Mesendoderm (in vitro differentiated cells): ENCODE measurements around the gene EEF1A1.
"Not testable (repeated sequence)": the region's sequence is repeated elsewhere in the genome, so short reads cannot be mapped to it uniquely, and the experiment has no call there.

Source experiments
- DNase-seq: peaks from one replicate; pipeline ENCODE4 v3.0.0; 2013
- H2AK5ac ChIP-seq: 2 replicates; pipeline ENCODE4 v1.6.1; 2013; ENCODE audit warnings: low read length, inconsistent platforms
- H2BK120ac ChIP-seq: 2 replicates; pipeline ENCODE4 v1.6.1; 2013; ENCODE audit warnings: low read depth, mild to moderate bottlenecking, low read length, moderate library complexity, mixed read lengths
- H2BK15ac ChIP-seq: replicated peaks from 2 replicates; pipeline ENCODE4 v1.6.1; 2013; ENCODE audit warnings: low read depth, mild to moderate bottlenecking, moderate library complexity
- H2BK5ac ChIP-seq: 2 replicates; pipeline ENCODE4 v1.6.1; 2013; ENCODE audit warnings: low read length, inconsistent platforms
- H3K18ac ChIP-seq: 2 replicates; pipeline ENCODE4 v1.6.1; 2013; ENCODE audit warnings: mild to moderate bottlenecking, low read length, mixed read lengths
- H3K23ac ChIP-seq: one replicate; pipeline ENCODE4 v1.6.1; 2013; ENCODE audit warnings: low read length
- H3K27ac ChIP-seq: 2 replicates; pipeline ENCODE4 v1.5.1; 2013; ENCODE audit warnings: low read depth, mild to moderate bottlenecking, inconsistent platforms, low read length, moderate library complexity
- H3K27me3 ChIP-seq: 2 replicates; pipeline ENCODE4 v1.6.1; 2013; ENCODE audit warnings: low read length, control low read depth, mild to moderate bottlenecking, inconsistent platforms; ENCODE audit not compliant: insufficient read depth, poor library complexity
- H3K36me3 ChIP-seq: 2 replicates; pipeline ENCODE4 v1.6.1; 2013; ENCODE audit warnings: low read length, inconsistent platforms; ENCODE audit not compliant: control insufficient read depth, insufficient read depth
- H3K4ac ChIP-seq: one replicate; pipeline ENCODE4 v1.6.1; 2013; ENCODE audit warnings: low read depth, mild to moderate bottlenecking, low read length, moderate library complexity
- H3K4me1 ChIP-seq: 2 replicates; pipeline ENCODE4 v1.6.1; 2013; ENCODE audit warnings: low read depth, low read length, inconsistent platforms; ENCODE audit not compliant: control insufficient read depth
- H3K4me2 ChIP-seq: 2 replicates; pipeline ENCODE4 v1.6.1; 2013; ENCODE audit warnings: low read length
- H3K4me3 ChIP-seq: 2 replicates; pipeline ENCODE4 v1.5.1; 2013; ENCODE audit warnings: mild to moderate bottlenecking, low read length
- H3K56ac ChIP-seq: one replicate; pipeline ENCODE4 v1.6.1; 2013; ENCODE audit warnings: low read length
- H3K79me1 ChIP-seq: 2 replicates; pipeline ENCODE4 v1.6.1; 2013; ENCODE audit warnings: low read length, inconsistent platforms
- H3K79me2 ChIP-seq: 2 replicates; pipeline ENCODE4 v1.6.1; 2013; ENCODE audit warnings: mild to moderate bottlenecking, low read length; ENCODE audit not compliant: control insufficient read depth, insufficient read depth
- H3K9ac ChIP-seq: 2 replicates; pipeline ENCODE4 v1.6.1; 2013; ENCODE audit warnings: low read length, inconsistent platforms
- H4K5ac ChIP-seq: one replicate; pipeline ENCODE4 v1.6.1; 2013; ENCODE audit warnings: low read length
- H4K8ac ChIP-seq: one replicate; pipeline ENCODE4 v1.6.1; 2013; ENCODE audit warnings: low read depth, mild to moderate bottlenecking, control low read depth, low read length, moderate library complexity
- WGBS: extraction: QIAGEN DNeasy Blood & Tissue Kit; methylation state at CpG from one replicate; pipeline ENCODE4 v1.1.7; 2013; ENCODE audit warnings: low lambda C conversion rate, missing lambda C conversion rate; ENCODE audit not compliant: insufficient coverage; ENCODE audit errors: extremely low coverage; 5-methylcytosine and 5-hydroxymethylcytosine counted together

Gene EEF1A1

DNA sequence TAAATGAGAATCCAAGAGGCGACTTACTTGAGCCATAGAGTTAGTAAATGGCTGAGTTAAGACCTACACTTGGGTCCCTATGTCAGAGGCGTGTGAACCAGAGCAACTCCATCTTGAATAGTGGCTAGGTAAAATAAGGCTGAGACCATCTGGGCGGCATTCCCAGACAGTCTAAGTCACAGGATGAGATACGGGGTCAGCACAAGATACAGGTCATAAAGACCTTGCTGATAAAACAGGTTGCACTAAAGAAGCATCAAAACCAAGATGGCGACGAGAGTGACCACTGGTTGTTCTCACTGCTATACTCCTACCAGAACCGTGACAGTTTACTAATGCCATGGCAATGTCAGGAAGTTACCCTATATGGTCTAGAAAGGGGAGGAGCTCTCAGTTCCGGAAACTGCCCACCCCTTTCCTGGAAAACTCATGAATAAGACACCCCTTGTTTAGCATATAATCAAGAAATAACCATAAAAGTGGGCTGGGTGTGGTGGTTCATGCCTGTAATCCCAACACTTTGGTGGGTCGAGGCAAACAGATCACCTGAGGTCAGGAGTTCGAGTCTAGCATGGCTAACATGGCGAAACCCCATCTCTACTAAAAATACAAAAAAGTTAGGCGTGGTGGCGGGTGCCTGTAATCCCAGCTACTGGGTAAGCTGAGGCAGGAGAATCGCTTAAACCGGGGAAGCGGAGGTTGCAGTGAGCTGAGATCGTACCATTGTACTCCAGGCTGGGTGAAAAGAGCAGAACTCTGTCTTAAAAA, 43.9 kb upstream of the EEF1A1 start:
- H4K8ac ChIP-seq = no peak overlapping the region
- no CpG with 5 or more reads among the region's 17 CpGs for WGBS
- H3K27me3 ChIP-seq = no peaks in the 10 kb centered on the region
- H2BK120ac ChIP-seq = no peak overlapping the region
- no peaks in the 10 kb centered on the region for H3K36me3 ChIP-seq
- no peak overlapping the region for H3K27ac ChIP-seq
- H3K4me1 ChIP-seq = no peaks in the 10 kb centered on the region
- H3K23ac ChIP-seq = no peak overlapping the region
- H3K4me3 ChIP-seq = no peak overlapping the region
- no peak overlapping the region for H3K56ac ChIP-seq
- no peaks in the 10 kb centered on the region for H3K79me1 ChIP-seq
- H3K9ac ChIP-seq = no peak overlapping the region
- H3K4ac ChIP-seq = no peak overlapping the region
- no peak for DNase-seq
- H3K79me2 ChIP-seq = no peaks in the 10 kb centered on the region
- no peak overlapping the region for H2BK15ac ChIP-seq
- no peak overlapping the region for H2AK5ac ChIP-seq
- H4K5ac ChIP-seq = no peak overlapping the region
- no peak overlapping the region for H3K4me2 ChIP-seq
- H3K18ac ChIP-seq = peak overlapping the region; percentile 4
- no peak overlapping the region for H2BK5ac ChIP-seq

DNA sequence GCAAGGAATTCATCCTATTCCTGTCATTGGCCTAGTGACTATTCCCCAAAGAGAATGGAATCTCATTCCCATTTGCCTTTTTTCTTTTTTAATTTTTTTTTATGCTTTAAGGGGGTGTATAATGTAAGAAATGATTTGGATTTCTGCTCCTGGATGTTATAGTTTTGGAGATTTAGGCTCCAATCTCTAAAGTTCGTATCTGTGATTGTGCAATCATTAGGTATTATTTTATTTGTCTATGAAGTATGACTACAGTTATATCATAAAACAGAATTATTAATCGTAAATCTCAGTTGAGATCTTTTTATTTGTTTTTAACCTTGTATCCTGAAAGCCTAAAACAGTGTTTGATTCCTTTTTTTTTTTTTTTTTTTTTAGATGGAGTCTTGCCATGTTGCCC, 41.7 kb upstream of the EEF1A1 start:
- no peak overlapping the region for H3K9ac ChIP-seq
- H2BK15ac ChIP-seq = no peak overlapping the region
- H3K27me3 ChIP-seq = no peaks in the 10 kb centered on the region
- H3K23ac ChIP-seq = no peak overlapping the region
- no peak overlapping the region for H3K4me2 ChIP-seq
- H3K56ac ChIP-seq = no peak overlapping the region
- no peak overlapping the region for H3K27ac ChIP-seq
- H2BK120ac ChIP-seq = no peak overlapping the region
- H3K79me1 ChIP-seq = no peaks in the 10 kb centered on the region
- H2BK5ac ChIP-seq = no peak overlapping the region
- no peaks in the 10 kb centered on the region for H3K36me3 ChIP-seq
- no peak overlapping the region for H4K5ac ChIP-seq
- no peak overlapping the region for H3K4me3 ChIP-seq
- H3K18ac ChIP-seq = no peak overlapping the region
- no peak overlapping the region for H4K8ac ChIP-seq
- no peak overlapping the region for H2AK5ac ChIP-seq
- no CpG with 5 or more reads among the region's 2 CpGs for WGBS
- DNase-seq = no peak
- H3K4ac ChIP-seq = no peak overlapping the region
- H3K79me2 ChIP-seq = no peaks in the 10 kb centered on the region
- H3K4me1 ChIP-seq = peaks cover 3% of the 10 kb centered on the region

DNA sequence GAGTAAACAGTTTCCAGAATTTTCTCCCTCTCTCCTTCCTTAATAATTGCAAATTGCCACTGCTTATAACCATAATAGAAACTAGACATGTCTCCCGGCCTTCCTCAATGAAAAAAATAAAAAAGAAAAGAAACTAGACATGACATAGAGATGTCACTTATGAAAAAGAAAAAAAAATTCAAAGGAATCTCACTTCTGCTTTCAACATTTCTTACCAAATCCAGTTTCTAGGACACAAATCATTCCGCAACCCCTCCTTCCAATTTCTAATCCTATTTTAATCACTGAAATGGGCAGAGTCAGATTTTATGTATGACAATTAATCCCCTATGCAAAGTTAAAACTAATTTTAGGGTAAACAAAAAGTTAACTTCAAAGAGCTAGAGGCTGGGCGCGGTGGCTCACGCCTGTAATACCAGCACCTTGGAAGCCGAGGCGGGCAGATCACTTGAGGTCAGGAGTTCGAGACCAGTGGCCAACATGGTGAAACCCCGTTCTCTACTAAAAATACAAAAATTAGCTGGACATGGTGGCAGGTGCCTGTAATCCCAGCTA, 40.1 kb upstream of the EEF1A1 start:
- Histone ChIP-seq H3K4me2 (no peak overlapping the region), H3K56ac (no peak overlapping the region), H2AK5ac (no peak overlapping the region), H3K23ac (no peak overlapping the region), H3K36me3 (no peaks in the 10 kb centered on the region), H3K27me3 (no peaks in the 10 kb centered on the region), H3K4ac (no peak overlapping the region), H3K9ac (no peak overlapping the region), H4K8ac (no peak overlapping the region), H2BK15ac (no peak overlapping the region), H3K79me2 (no peaks in the 10 kb centered on the region), H3K4me1 (peaks cover 3% of the 10 kb centered on the region), H2BK120ac (no peak overlapping the region), H2BK5ac (no peak overlapping the region), H3K18ac (no peak overlapping the region), H3K4me3 (no peak overlapping the region), H4K5ac (no peak overlapping the region), H3K79me1 (no peaks in the 10 kb centered on the region), H3K27ac (no peak overlapping the region)
- 100% methylated on average over 1 of the region's 9 CpGs for WGBS
- no peak for DNase-seq

DNA sequence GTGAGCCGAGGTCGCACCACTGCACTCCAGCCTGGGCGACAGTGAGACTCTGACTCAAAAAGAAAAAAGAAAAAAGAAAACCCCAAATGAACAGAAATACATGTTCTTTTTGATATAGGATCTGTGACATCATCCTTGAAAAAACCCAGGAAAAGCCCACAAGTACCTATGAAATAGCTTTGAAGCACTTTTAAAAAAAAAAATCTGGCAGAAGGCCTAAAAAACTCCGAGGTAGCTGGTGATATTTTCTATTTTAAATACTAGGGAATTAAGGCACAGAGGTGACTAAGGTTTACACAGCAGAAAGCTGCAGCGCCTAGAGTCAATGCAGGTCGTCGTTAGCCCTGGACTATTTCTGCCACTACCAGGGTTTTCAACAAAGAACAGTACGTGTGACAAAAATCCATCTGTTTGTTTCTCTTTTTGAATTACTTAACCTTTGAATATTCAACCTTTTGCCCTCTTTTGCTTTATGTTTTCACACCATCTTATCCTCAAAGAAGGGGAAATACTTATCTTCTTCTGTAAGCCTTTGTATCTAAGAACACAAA, 39.4 kb upstream of the EEF1A1 start:
- Histone ChIP-seq H3K27ac (no peak overlapping the region), H3K79me2 (no peaks in the 10 kb centered on the region), H2BK15ac (no peak overlapping the region), H2BK120ac (no peak overlapping the region), H4K5ac (no peak overlapping the region), H3K27me3 (no peaks in the 10 kb centered on the region), H3K79me1 (no peaks in the 10 kb centered on the region), H2AK5ac (no peak overlapping the region), H3K4me1 (peaks cover 3% of the 10 kb centered on the region), H4K8ac (no peak overlapping the region), H3K56ac (no peak overlapping the region), H3K4me2 (no peak overlapping the region), H3K36me3 (no peaks in the 10 kb centered on the region), H3K23ac (no peak overlapping the region), H3K4ac (peak overlapping the region; percentile 70), H3K4me3 (no peak overlapping the region), H3K9ac (no peak overlapping the region), H2BK5ac (no peak overlapping the region), H3K18ac (no peak overlapping the region)
- WGBS = no CpG with 5 or more reads among the region's 8 CpGs
- no peak for DNase-seq

DNA sequence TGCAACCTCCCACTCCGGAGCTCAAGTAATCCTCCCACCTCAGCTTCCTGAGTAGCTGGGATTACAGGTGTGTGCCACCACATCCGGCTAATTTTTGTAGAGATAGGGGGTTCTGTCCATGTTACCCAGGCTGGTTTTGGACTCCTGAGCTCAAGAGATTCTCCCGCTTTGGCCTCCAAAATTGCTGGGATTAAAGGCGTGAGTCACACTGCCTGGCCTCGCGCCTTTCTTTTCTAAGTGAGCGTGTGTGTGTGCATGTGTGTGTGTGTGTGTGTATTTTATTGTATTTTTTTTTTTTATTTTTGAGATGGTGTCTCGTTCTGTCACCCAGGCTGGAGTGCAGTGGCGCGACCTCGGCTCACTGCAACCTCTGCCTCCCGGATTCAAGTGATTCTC, 38.6 kb upstream of the EEF1A1 start:
- H4K8ac ChIP-seq, H2BK120ac ChIP-seq, H3K36me3 ChIP-seq, H3K9ac ChIP-seq, H2BK5ac ChIP-seq, H3K79me2 ChIP-seq, H3K4ac ChIP-seq, H3K18ac ChIP-seq, H3K4me2 ChIP-seq, H3K4me3 ChIP-seq, H2AK5ac ChIP-seq, H3K27me3 ChIP-seq, H4K5ac ChIP-seq, H3K27ac ChIP-seq, H3K79me1 ChIP-seq, H2BK15ac ChIP-seq, H3K4me1 ChIP-seq, H3K23ac ChIP-seq, DNase-seq: not testable (repeated sequence)
- no CpG with 5 or more reads among the region's 12 CpGs for WGBS
- peak overlapping the region; percentile 34 for H3K56ac ChIP-seq
